Measurements from ENCODE around the gene FAS.

DNA sequence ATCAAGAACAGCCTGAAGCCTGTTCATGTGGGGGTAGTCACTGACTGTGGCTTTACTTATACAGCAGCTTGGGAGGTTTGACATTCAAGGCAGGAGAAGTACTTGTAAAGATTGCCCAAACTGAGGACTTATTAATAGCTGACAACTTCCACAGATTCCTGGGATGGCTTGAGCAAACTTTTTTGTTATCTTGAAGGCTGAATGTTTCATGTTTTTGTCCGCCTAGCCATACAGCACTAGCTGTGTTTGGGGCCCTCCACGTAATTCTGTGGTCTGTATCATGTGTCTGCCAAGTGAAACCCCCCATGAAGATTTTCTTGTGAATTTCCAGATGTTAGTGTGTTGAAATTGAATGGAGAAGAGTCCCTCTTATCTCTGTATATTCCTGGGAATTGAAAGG is 38.6 kb downstream of the FAS start:
- TF ChIP-seq, protein P1, sequence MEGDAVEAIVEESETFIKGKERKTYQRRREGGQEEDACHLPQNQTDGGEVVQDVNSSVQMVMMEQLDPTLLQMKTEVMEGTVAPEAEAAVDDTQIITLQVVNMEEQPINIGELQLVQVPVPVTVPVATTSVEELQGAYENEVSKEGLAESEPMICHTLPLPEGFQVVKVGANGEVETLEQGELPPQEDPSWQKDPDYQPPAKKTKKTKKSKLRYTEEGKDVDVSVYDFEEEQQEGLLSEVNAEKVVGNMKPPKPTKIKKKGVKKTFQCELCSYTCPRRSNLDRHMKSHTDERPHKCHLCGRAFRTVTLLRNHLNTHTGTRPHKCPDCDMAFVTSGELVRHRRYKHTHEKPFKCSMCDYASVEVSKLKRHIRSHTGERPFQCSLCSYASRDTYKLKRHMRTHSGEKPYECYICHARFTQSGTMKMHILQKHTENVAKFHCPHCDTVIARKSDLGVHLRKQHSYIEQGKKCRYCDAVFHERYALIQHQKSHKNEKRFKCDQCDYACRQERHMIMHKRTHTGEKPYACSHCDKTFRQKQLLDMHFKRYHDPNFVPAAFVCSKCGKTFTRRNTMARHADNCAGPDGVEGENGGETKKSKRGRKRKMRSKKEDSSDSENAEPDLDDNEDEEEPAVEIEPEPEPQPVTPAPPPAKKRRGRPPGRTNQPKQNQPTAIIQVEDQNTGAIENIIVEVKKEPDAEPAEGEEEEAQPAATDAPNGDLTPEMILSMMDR (IDR thresholded peaks at IDR 0.05; ENCODE audit: poor library complexity) = no peak
- no peak for TF ChIP-seq EZH2 (IDR thresholded peaks at IDR 0.05; ENCODE audit: borderline replicate concordance)
- no peak for TF ChIP-seq EZH2phosphoT487 (IDR thresholded peaks at IDR 0.05; ENCODE audit: low read depth, severe bottlenecking, unreplicated experiment)

All from hepatocyte (in vitro differentiated cells).